ENCODE results near the gene CHRND. TPM values are rescaled to one million over a fixed set of nuclear protein-coding genes. Genes with fewer than 3 reads are reported as not detected.

Gene CHRND
- total RNA-seq, 3 donors from 2014 or later (not counting 1 experiment from before 2014, with no cell fraction given) = not detected

DNA sequence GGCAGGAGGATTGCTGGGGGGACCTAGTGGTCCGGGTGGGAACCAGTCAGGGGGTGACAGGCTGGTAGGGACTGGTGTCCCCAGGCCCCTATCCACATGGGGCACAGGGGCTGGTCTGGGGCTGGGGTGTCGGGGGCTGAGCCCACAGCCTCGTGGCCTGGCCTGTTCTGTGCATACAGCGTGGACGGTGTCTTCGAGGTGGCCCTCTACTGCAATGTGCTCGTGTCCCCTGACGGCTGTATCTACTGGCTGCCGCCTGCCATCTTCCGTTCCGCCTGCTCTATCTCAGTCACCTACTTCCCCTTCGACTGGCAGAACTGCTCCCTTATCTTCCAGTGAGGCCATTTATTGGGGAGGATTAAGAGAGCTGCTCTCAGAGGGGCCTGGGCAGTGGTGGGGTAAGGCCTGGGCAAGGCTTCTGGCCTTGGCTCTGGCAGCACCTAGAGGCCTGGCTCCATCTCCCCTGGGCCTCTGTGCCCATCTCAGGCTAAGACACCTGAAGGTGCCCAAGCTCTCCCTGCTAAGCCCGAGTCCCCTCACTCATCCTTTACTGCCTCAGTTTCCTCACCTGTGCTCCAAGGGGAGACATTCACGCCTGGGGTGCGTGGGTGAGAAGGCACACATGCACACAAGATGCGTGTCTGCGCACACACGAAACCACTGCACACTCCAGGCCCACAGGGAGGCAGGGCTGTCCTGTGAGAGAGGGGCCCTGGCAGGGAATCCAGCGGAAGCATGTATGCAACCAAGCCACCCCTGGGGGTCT lies 15.4 kb downstream of the CHRND start:
- H3K9me3 ChIP-seq (ENCODE audit: control insufficient read depth, insufficient read depth, low read length) = peaks cover 2% of the 10 kb centered on the region
- peaks cover 0 to 18% of the 10 kb centered on the region in 2 donors for H3K27me3 Mint-ChIP-seq (ENCODE audit: low read depth in 2 of 2)
- ATAC-seq (no peak), DNase-seq (no peak)
- intact Hi-C loops (cut with micrococcal nuclease) = no loop called here
- no peaks in the 10 kb centered on the region for H3K36me3 ChIP-seq (ENCODE audit: control insufficient read depth, insufficient read depth, low read length)
- no peak overlapping the region for H3K27ac Mint-ChIP-seq
- peaks cover 13% of the 10 kb centered on the region for H3K4me1 ChIP-seq (ENCODE audit: control insufficient read depth, insufficient read depth, low read length)
- H3K27ac ChIP-seq (ENCODE audit: low read length) = no peak overlapping the region
- no peaks in the 10 kb centered on the region for H3K36me3 Mint-ChIP-seq
- 65% methylated on average over 18 of the region's 19 CpGs for WGBS (ENCODE audit: insufficient coverage)
- no peak overlapping the region for H3K4me3 ChIP-seq (ENCODE audit: low read length)
- H3K4me3 Mint-ChIP-seq = no peak overlapping the region
- H3K27me3 ChIP-seq (ENCODE audit: control insufficient read depth, insufficient read depth, low read length) = no peaks in the 10 kb centered on the region
- TF ChIP-seq, protein P1, sequence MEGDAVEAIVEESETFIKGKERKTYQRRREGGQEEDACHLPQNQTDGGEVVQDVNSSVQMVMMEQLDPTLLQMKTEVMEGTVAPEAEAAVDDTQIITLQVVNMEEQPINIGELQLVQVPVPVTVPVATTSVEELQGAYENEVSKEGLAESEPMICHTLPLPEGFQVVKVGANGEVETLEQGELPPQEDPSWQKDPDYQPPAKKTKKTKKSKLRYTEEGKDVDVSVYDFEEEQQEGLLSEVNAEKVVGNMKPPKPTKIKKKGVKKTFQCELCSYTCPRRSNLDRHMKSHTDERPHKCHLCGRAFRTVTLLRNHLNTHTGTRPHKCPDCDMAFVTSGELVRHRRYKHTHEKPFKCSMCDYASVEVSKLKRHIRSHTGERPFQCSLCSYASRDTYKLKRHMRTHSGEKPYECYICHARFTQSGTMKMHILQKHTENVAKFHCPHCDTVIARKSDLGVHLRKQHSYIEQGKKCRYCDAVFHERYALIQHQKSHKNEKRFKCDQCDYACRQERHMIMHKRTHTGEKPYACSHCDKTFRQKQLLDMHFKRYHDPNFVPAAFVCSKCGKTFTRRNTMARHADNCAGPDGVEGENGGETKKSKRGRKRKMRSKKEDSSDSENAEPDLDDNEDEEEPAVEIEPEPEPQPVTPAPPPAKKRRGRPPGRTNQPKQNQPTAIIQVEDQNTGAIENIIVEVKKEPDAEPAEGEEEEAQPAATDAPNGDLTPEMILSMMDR (IDR thresholded peaks at IDR 0.05) = no peak
- H3K9me3 Mint-ChIP-seq = no peaks in the 10 kb centered on the region
- peaks cover under 1 to 13% of the 10 kb centered on the region in 2 donors for H3K4me1 Mint-ChIP-seq

DNA sequence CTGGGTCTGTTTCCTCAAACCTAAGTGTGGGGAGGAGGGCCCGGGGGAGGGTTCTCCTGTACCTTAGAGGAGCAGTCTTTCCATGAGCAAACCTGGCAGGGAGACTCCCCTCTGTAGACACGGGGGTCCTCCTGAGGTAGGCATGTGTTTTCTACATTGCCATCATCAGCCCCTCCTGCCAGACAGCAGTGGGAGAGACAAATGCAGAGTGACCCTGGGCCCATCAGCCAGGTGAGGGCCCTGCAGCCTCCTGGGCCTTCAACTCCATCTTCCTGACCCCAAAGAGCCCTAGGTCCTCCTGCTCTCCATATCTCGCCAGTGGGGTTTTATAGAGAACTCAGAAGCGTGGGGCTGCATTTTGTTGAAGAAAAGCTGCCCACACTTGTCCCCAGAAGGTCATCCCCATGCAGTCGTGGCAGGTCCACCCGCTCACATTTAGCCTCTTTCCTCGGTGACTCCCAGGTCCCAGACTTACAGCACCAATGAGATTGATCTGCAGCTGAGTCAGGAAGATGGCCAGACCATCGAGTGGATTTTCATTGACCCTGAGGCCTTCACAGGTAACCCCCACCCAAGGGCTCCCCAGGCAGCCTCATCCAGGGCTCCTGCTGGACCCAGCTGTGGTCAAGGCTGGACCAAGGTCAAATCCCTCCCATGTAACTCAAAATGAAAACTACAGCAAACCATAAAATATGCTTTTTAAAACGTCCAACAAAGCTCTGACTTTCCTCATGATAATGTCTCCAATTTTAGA lies 16.2 kb downstream of the CHRND start:
- H3K27ac Mint-ChIP-seq = no peak overlapping the region
- peaks cover 13% of the 10 kb centered on the region for H3K4me1 ChIP-seq (ENCODE audit: control insufficient read depth, insufficient read depth, low read length)

DNA sequence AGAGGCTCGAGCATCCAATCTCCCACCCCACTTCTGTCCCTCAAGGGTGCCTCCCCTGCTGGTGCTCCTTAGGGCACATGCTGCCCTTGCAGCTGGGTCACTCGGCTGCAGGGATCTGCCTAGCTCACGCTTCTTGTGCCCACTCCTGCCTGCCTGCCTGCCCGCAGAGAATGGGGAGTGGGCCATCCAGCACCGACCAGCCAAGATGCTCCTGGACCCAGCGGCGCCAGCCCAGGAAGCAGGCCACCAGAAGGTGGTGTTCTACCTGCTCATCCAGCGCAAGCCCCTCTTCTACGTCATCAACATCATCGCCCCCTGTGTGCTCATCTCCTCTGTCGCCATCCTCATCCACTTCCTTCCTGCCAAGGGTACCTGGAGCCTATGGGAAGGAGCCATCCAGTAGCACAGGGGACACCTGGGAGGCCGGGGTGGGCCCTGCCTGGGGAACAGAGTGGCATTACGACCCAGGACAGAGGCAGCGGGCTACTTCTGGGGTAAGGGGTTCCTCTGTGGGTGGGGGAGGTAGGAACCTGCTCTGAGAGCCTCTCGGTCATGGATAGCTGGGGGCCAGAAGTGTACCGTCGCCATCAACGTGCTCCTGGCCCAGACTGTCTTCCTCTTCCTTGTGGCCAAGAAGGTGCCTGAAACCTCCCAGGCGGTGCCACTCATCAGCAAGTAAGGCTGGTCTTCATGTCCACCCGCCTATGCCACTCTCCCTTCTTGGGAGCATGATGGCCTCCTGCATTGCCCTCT lies 16.9 kb downstream of the CHRND start:
- Mint-ChIP-seq H3K27ac (no peak overlapping the region), H3K27me3 (ENCODE audit: low read depth in 2 of 2) (peaks cover 0 to 13% of the 10 kb centered on the region in 2 donors), H3K4me3 (no peak overlapping the region), H3K36me3 (no peaks in the 10 kb centered on the region), H3K4me1 (peaks cover 6 to 17% of the 10 kb centered on the region in 2 donors), H3K9me3 (no peaks in the 10 kb centered on the region)
- Histone ChIP-seq H3K27ac (ENCODE audit: low read length) (no peak overlapping the region), H3K4me1 (ENCODE audit: control insufficient read depth, insufficient read depth, low read length) (peaks cover 13% of the 10 kb centered on the region), H3K9me3 (ENCODE audit: control insufficient read depth, insufficient read depth, low read length) (no peaks in the 10 kb centered on the region), H3K36me3 (ENCODE audit: control insufficient read depth, insufficient read depth, low read length) (peaks cover 3% of the 10 kb centered on the region), H3K4me3 (ENCODE audit: low read length) (no peak overlapping the region), H3K27me3 (ENCODE audit: control insufficient read depth, insufficient read depth, low read length) (no peaks in the 10 kb centered on the region)
- intact Hi-C loops (cut with micrococcal nuclease) = no loop called here
- TF ChIP-seq, protein P1 (IDR thresholded peaks at IDR 0.05) = no peak
- 92% methylated on average over 20 of the region's 20 CpGs for WGBS (ENCODE audit: insufficient coverage)
- no peak for DNase-seq
- ATAC-seq = no peak

More for the DNA sequence above, 16.2 kb downstream of the CHRND start:
- intact Hi-C loops (cut with micrococcal nuclease) = no loop called here
- Mint-ChIP-seq H3K4me1 (peaks cover 6 to 17% of the 10 kb centered on the region in 2 donors), H3K27me3 (ENCODE audit: low read depth in 2 of 2) (peaks cover 0 to 13% of the 10 kb centered on the region in 2 donors), H3K36me3 (no peaks in the 10 kb centered on the region), H3K9me3 (no peaks in the 10 kb centered on the region), H3K4me3 (no peak overlapping the region)
- H3K27ac ChIP-seq (ENCODE audit: low read length) = no peak overlapping the region
- no peaks in the 10 kb centered on the region for H3K9me3 ChIP-seq (ENCODE audit: control insufficient read depth, insufficient read depth, low read length)
- TF ChIP-seq, protein P1 (IDR thresholded peaks at IDR 0.05) = no peak
- no peak for DNase-seq
- no peak for ATAC-seq
- WGBS (ENCODE audit: insufficient coverage) = 74% methylated on average over 9 of the region's 9 CpGs
- no peaks in the 10 kb centered on the region for H3K27me3 ChIP-seq (ENCODE audit: control insufficient read depth, insufficient read depth, low read length)
- no peaks in the 10 kb centered on the region for H3K36me3 ChIP-seq (ENCODE audit: control insufficient read depth, insufficient read depth, low read length)
- H3K4me3 ChIP-seq (ENCODE audit: low read length) = no peak overlapping the region
